Measurements from ENCODE around the gene CNN3.

- TF ChIP-seq CTCF (IDR thresholded peaks at IDR 0.05) (no peak), POLR2A (IDR thresholded peaks at IDR 0.05) (no peak)
Observed at GRCh38 chr1:94920061-94920460, 6.8 kb downstream of the CNN3 start.
